HT1080 (cell line): ENCODE data around the gene MOV10L1. TPM values are rescaled to one million over a fixed set of nuclear protein-coding genes. Genes with fewer than 3 reads are reported as not detected.
"Not testable (repeated sequence)": the region's sequence is repeated elsewhere in the genome, so short reads cannot be mapped to it uniquely, and the experiment has no call there.

Experiments
- DNase-seq: peaks from one replicate; pipeline ENCODE4 v3.0.0-alpha.2; 2015; ENCODE audit warnings: low read depth
- total RNA-seq: library from RNA; depleted of rRNA; stranded (reverse); fragments of >200 nt; shearing (Covaris generic); gene quantifications from 2 replicates; pipeline ENCODE4 v1.2.3, GENCODE V29; 2014

The MOV10L1 gene
- total RNA-seq, 1 experiment from 2014 or later: not detected

DNA sequence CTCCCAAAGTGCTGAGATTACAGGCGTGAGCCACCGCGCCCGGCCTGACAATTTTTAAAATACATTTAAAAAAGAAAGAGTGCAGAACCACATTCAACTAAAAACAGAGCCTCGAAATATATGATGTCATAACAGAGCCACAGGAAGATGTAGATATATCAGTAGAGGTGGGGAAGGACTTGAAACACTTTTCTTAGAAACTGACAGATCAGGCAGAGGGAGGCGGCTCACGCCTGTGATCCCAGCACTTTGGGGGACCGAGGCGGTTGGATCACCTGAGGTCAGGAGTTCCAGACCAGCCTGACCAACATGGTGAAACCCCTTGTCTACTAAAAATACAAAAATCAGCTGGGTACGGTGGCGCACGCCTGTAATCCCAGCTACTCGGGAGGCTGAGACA is 11.6 kb upstream of the MOV10L1 start:
- DNase-seq: no peak

GRCh38 chr22:50078761-50079160 is 11.0 kb upstream of the MOV10L1 start:
- no peak for DNase-seq

- DNase-seq: no peak
These were observed 9.7 kb upstream of the MOV10L1 start for GRCh38 chr22:50080077-50080465.

GRCh38 chr22:50081426-50082196 is 8.2 kb upstream of the MOV10L1 start:
- no peak for DNase-seq

DNA sequence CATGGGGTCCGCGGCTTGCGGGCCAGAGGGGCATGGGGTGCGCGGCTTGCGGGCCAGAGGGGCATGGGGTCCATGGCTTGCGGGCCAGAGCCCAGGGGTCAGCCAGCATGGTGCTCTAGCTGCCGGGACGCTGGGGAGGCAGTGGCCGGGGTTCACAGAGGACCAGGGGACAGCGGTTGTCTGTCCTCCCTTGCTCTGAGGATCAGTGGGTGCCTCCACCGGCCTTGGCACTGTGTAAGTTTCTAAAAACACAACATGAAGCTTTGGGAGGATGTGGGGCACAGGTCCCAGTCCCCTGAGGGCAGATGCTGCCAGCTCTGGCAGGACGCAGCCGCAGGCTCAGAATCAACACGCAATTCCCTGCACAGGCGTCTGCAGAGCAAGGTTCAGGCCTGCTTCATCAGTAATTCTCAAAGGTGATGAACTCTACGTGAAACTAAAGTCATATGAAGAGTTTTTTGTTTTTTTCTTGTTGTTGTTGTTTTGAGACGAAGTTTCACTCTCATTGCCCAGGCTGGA is 7.5 kb upstream of the MOV10L1 start:
- no peak for DNase-seq

- DNase-seq: no peak
These were observed 6.8 kb upstream of the MOV10L1 start for GRCh38 chr22:50082961-50083461.

- DNase-seq: no peak
These were observed 6.2 kb upstream of the MOV10L1 start for GRCh38 chr22:50083462-50084079.

DNA sequence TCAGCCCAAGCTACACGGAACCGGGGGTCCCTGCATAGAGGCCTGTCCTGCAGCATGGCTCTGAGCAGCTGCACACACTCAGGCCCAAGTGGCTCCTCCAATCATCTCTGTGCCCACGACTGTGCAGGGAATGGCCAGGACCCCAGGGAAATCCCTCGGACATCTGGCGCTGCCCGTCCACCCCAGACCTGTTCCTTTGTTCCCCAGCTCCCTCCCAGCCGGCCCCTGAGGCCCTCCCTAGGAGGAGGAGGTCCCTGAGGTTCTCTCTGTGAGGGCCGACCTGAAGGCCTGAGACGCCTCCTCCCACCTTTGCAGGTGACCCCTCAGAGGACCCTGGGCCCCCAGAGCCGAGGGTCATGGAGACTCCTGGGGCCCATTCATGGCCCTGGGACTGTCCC is 5.7 kb upstream of the MOV10L1 start:
- no peak for DNase-seq

GRCh38 chr22:50084614-50085021 is 5.2 kb upstream of the MOV10L1 start:
- no peak for DNase-seq

DNA sequence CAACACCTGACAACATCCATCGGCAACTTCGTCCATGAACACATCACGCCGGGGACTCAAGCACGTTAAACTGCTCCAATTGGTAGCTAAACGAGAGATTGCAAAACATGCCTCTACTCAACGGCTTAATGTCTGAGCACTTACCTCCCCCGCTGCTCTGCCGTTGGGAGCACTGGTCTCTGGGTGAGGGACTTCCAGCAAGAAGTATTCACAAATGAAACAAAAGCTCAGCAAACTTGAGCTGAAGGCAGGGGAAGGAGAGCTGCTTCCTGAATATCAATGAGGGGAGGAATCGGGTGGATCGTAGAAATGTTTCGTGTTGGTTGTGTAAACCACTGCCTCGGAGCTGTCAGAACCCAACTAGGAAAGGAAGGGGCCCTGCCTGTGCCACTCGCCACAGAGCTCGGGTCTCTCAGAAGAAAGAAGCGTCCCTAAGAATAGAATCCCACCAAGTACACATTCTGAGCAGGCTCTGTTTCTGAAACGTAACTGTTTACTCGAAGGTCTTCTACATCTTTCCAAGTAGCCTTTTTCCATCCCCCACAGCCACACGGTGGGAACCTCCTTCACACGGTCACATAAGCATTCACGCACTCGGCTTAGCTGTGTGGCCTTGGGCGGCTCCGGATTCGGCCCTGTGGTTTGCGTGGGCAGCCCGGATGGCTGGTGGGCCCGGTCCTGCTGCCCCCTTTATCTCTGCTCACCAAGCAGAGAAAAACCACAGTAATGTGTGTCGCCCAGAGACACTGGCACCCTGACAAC is 4.4 kb upstream of the MOV10L1 start, which contains the start of gene MLC1:
Gene MLC1 (minus strand): TSS at position 216 of the 762 bp plus-strand sequence. CDS start 524 bp downstream, outside the sequence.
- no peak for DNase-seq

- DNase-seq: no peak
These were observed 3.3 kb upstream of the MOV10L1 start for GRCh38 chr22:50086526-50086925.

DNA sequence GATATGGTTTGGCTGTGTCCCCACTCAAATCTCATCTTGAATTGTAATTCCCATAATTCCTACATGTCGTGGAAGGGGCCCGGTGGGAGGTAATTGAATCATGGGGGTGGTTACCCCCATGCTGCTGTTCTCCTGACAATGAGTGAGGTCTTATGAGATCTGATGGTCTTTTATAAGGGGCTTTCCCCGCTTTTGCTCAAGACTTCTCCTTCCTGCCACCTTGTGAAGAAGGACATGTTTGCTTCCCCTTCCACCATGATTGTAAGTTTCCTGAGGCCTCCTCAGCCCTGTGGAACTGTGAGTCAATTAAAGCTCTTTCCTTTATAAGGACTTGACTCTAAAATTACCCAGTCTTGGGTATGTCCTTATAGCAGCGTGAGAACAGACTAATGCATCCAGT is 2.8 kb upstream of the MOV10L1 start:
- not testable (repeated sequence) for DNase-seq

GRCh38 chr22:50087646-50088045 is 2.2 kb upstream of the MOV10L1 start:
- no peak for DNase-seq

- no peak for DNase-seq
These were observed 1.7 kb upstream of the MOV10L1 start for GRCh38 chr22:50088096-50088495.

GRCh38 chr22:50089231-50089630 is 575 bp upstream of the MOV10L1 start:
- DNase-seq: no peak

DNA sequence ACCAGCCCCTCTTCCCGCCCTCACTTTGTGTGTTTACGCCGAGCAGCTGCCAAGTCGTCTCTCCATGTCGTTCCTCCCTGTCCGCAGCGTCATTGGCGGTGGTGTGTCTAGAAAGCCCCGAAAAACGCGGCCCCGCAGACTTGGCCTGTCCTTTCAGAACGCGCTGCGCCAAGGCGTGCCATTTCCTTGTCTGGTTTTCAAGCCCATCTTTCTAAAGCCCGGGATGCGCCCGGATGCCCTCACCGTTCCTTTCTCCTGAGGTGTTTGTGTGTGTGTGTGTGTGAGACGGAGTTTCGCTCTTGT is 557 bp downstream of the MOV10L1 start:
- DNase-seq: no peak

- no peak for DNase-seq
These were observed 1.4 kb downstream of the MOV10L1 start for GRCh38 chr22:50091092-50091768.

DNA sequence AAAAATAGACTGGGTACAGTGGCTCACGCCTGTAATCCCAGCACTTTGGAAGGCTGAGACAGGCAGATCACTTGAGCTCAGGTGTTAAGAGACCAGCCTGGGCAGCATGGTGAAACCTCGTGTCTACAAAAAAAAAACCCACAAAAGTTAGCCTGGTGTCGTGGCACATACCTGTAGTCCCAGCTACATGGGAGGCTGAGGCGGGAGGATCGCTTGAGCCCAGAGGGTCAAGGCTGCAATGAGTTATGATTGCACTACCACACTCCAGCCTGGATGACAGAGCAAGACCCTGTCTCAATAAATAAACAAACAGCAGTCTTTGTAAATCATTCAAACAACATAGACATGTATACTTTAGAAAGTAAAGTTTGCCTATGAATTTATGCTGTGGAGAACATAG is 2.5 kb downstream of the MOV10L1 start:
- DNase-seq: no peak

DNA sequence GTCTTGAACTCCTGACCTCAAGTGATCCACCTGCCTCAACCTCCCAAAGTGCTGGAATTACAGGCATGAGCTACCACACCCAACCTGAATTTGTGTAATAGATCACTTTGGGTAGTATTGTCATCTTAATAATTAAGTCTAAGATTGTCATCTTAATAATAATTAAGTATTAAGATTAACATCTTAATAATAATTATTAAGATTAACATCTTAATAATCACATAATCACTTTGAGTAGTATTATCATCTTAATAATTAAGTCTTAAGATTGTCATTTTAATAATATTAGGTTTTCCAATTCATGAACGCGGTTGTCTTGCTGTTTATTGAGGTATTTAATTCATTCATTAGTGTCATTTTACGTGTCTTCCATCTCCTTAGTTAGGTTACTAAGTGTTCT is 8.2 kb downstream of the MOV10L1 start:
- no peak for DNase-seq

DNA sequence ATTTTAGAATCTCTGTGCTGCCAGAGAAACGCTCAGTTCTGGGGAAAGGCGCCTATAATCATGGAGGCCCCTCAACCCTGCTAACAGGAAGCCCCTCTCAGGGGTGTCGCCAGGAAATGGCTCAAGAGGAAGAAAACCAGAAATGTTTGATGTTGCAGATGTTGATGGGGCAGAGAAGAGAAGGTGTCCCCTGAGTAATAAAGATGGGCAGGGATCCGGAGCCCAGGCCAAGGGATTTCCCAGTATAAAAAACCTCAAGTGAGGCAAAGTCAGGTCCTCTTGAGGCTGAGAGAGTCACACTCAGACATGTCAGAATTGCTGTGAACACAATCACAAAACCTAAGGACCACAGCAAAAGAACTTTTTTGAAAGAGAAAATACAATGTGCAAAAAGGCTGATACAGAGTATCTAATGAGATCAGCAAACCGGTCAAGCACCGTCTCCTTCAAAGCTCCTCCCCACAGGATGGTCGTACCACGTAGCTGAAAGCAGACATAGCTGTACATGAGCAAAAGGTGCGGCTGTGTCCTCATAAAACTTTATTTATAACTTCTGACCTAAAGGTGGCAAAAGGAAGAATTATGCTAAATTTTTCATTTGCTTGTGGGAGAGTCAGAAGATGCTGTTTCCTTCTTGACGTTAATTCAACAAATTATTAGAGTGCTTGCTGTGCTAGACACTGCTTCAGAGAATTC is 12.2 kb downstream of the MOV10L1 start:
- no peak for DNase-seq

GRCh38 chr22:50102946-50103345 is 13.1 kb downstream of the MOV10L1 start:
- no peak for DNase-seq
